SK-N-SH treated with all-trans-retinoic acid at 6 μM for 48 hours (cell line): ENCODE measurements around the gene SLC35F4.

ENCODE experiments used
- ATAC-seq: fragments of 200-7000 bp; cut with Tn5 transposase; 3 replicates; pipeline ENCODE4 v1.9.1; 2020; ENCODE audit warnings: mild to moderate bottlenecking, moderate library complexity
- ARNTL ChIP-seq: fragments of 450-650 bp; formaldehyde crosslinking; IDR thresholded peaks from 2 replicates; pipeline ENCODE4 v1.5.0; 2020; ENCODE audit warnings: low read depth, mild to moderate bottlenecking, moderate library complexity, borderline replicate concordance
- BACH2 ChIP-seq: fragments of 250-450 bp; sonication (Bioruptor Pico); IDR thresholded peaks from 2 replicates; pipeline ENCODE4 v1.9.0; 2021; ENCODE audit warnings: mild to moderate bottlenecking, borderline replicate concordance
- CSDC2 ChIP-seq: fragments of 250-450 bp; sonication (Bioruptor Pico); IDR thresholded peaks from 2 replicates; pipeline ENCODE4 v1.5.0; 2020; ENCODE audit warnings: mild to moderate bottlenecking, moderate library complexity
- ESRRG ChIP-seq: fragments of 250-450 bp; sonication (Bioruptor Pico); IDR thresholded peaks from 2 replicates; pipeline ENCODE4 v1.6.1; 2021; ENCODE audit warnings: mild to moderate bottlenecking
- GLIS3 ChIP-seq: fragments of 250-450 bp; sonication (Bioruptor Pico); IDR thresholded peaks from 2 replicates; pipeline ENCODE4 v1.5.0; 2020; ENCODE audit warnings: mild to moderate bottlenecking, moderate library complexity
- OSR1 ChIP-seq: fragments of 250-450 bp; sonication (Bioruptor Pico); IDR thresholded peaks from 2 replicates; pipeline ENCODE4 v1.8.0; 2022; ENCODE audit warnings: moderate library complexity, mild to moderate bottlenecking, inconsistent platforms
- PPARA ChIP-seq: fragments of 250-450 bp; sonication (Bioruptor Pico); IDR thresholded peaks from 2 replicates; pipeline ENCODE4 v1.5.0; 2020; ENCODE audit warnings: mild to moderate bottlenecking, borderline replicate concordance
- RARB ChIP-seq: fragments of 250-450 bp; sonication (Bioruptor Pico); IDR thresholded peaks from 2 replicates; pipeline ENCODE4 v1.8.0; 2021; ENCODE audit warnings: mild to moderate bottlenecking, moderate library complexity
- SNAI2 ChIP-seq: fragments of 250-450 bp; sonication (Bioruptor Pico); IDR thresholded peaks from 2 replicates; pipeline ENCODE4 v1.5.0; 2020; ENCODE audit warnings: mild to moderate bottlenecking, moderate library complexity
- TCF4 ChIP-seq: fragments of 250-450 bp; sonication (Bioruptor Pico); IDR thresholded peaks from 2 replicates; pipeline ENCODE4 v1.8.0; 2021; ENCODE audit warnings: mild to moderate bottlenecking, moderate library complexity, borderline replicate concordance
- TOX ChIP-seq: fragments of 250-450 bp; sonication (Bioruptor Pico); IDR thresholded peaks from 2 replicates; pipeline ENCODE4 v1.8.0; 2021; ENCODE audit warnings: mild to moderate bottlenecking, moderate library complexity, borderline replicate concordance
- ZC3H10 ChIP-seq: fragments of 250-450 bp; sonication (Bioruptor Pico); IDR thresholded peaks from 2 replicates; pipeline ENCODE4 v1.5.1; 2021; ENCODE audit warnings: mild to moderate bottlenecking, moderate library complexity
- ZFP3 ChIP-seq: fragments of 250-450 bp; sonication (Bioruptor Pico); IDR thresholded peaks from 2 replicates; pipeline ENCODE4 v1.5.0; 2020; ENCODE audit warnings: mild to moderate bottlenecking, moderate library complexity
- ZFP30 ChIP-seq: fragments of 450-650 bp; formaldehyde crosslinking; IDR thresholded peaks from 2 replicates; pipeline ENCODE4 v1.5.0; 2022; ENCODE audit warnings: mild to moderate bottlenecking, moderate library complexity
- ZNF565 ChIP-seq: fragments of 450-650 bp; formaldehyde crosslinking; conservative IDR thresholded peaks from 2 replicates; pipeline ENCODE4 v1.5.0; 2020; ENCODE audit warnings: low read depth, mild to moderate bottlenecking, moderate library complexity
- ZNF8 ChIP-seq: fragments of 450-650 bp; formaldehyde crosslinking; IDR thresholded peaks from 2 replicates; pipeline ENCODE4 v1.5.0; 2020; ENCODE audit warnings: mild to moderate bottlenecking, moderate library complexity
- TF ChIP-seq, protein P1 (sequence below): fragments of 250-450 bp; sonication (Bioruptor Pico); IDR thresholded peaks from 2 replicates; pipeline ENCODE4 v1.8.0; 2020; ENCODE audit warnings: mild to moderate bottlenecking, moderate library complexity, borderline replicate concordance
- TF ChIP-seq, protein P2 (sequence below): fragments of 250-450 bp; sonication (Bioruptor Pico); IDR thresholded peaks from 2 replicates; pipeline ENCODE4 v1.5.1; 2021; ENCODE audit warnings: mild to moderate bottlenecking, moderate library complexity
- TF ChIP-seq, protein P3 (sequence below): fragments of 250-450 bp; sonication (Bioruptor Pico); IDR thresholded peaks from 2 replicates; pipeline ENCODE4 v1.8.0; 2021; ENCODE audit warnings: low read depth, mild to moderate bottlenecking, moderate library complexity, borderline replicate concordance
- TF ChIP-seq, protein P4 (sequence below): fragments of 250-450 bp; sonication (Bioruptor Pico); IDR thresholded peaks from 2 replicates; pipeline ENCODE4 v1.5.0; 2020; ENCODE audit warnings: mild to moderate bottlenecking, moderate library complexity

Gene SLC35F4

DNA sequence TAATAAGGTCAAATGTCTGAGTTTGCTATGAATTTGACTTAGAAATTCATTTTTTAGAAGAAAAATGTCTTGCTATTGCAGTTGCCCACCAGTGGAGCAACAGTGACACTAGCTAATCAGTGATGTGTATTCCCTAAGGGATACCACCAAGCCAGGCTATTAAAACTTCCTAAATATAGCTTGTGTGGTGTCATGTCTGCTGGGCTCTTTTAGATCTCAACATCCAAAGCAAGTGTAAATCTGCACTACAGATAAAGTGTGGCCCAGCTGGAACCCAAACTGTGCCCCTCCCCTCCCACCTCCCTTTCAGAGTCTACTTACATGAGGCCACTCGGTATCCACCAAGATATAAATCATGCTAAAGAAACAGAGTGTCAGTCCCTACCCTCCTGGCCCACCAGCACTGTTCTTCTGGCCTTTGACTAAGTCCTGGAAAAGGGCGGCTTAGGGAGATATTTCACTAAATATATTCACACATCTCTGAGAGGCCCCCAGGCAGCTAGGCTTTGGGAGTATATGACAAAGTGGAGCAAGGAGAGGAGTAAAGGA is 53.8 kb downstream of the SLC35F4 start:
- no peak for ATAC-seq
- no peak for TF ChIP-seq ESRRG
- TF ChIP-seq, protein P1, sequence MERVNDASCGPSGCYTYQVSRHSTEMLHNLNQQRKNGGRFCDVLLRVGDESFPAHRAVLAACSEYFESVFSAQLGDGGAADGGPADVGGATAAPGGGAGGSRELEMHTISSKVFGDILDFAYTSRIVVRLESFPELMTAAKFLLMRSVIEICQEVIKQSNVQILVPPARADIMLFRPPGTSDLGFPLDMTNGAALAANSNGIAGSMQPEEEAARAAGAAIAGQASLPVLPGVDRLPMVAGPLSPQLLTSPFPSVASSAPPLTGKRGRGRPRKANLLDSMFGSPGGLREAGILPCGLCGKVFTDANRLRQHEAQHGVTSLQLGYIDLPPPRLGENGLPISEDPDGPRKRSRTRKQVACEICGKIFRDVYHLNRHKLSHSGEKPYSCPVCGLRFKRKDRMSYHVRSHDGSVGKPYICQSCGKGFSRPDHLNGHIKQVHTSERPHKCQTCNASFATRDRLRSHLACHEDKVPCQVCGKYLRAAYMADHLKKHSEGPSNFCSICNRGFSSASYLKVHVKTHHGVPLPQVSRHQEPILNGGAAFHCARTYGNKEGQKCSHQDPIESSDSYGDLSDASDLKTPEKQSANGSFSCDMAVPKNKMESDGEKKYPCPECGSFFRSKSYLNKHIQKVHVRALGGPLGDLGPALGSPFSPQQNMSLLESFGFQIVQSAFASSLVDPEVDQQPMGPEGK = no peak
- TF ChIP-seq ZFP30 = no peak

GRCh38 chr14:57809808-57810207 is 56.1 kb downstream of the SLC35F4 start:
- TF ChIP-seq TCF4 (CRISPR knock-in tag) (no peak), PPARA (no peak), CSDC2 (CRISPR knock-in tag) (no peak), SNAI2 (CRISPR knock-in tag) (no peak), BACH2 (CRISPR knock-in tag) (no peak)
- ATAC-seq = no peak

- no peak for TF ChIP-seq ZFP3 (CRISPR knock-in tag)
- no peak for TF ChIP-seq ZNF8 (CRISPR knock-in tag)
- TF ChIP-seq GLIS3 (CRISPR knock-in tag) = no peak
- TF ChIP-seq ARNTL (CRISPR knock-in tag) = no peak
- TF ChIP-seq ESRRG = no peak
- TF ChIP-seq, protein P1 = no peak
- no peak for TF ChIP-seq SNAI2 (CRISPR knock-in tag)
- TF ChIP-seq OSR1 (CRISPR knock-in tag) = no peak
- TF ChIP-seq, protein P2, sequence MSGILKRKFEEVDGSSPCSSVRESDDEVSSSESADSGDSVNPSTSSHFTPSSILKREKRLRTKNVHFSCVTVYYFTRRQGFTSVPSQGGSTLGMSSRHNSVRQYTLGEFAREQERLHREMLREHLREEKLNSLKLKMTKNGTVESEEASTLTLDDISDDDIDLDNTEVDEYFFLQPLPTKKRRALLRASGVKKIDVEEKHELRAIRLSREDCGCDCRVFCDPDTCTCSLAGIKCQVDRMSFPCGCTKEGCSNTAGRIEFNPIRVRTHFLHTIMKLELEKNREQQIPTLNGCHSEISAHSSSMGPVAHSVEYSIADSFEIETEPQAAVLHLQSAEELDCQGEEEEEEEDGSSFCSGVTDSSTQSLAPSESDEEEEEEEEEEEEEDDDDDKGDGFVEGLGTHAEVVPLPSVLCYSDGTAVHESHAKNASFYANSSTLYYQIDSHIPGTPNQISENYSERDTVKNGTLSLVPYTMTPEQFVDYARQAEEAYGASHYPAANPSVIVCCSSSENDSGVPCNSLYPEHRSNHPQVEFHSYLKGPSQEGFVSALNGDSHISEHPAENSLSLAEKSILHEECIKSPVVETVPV (CRISPR knock-in tag) = no peak
- TF ChIP-seq, protein P3, sequence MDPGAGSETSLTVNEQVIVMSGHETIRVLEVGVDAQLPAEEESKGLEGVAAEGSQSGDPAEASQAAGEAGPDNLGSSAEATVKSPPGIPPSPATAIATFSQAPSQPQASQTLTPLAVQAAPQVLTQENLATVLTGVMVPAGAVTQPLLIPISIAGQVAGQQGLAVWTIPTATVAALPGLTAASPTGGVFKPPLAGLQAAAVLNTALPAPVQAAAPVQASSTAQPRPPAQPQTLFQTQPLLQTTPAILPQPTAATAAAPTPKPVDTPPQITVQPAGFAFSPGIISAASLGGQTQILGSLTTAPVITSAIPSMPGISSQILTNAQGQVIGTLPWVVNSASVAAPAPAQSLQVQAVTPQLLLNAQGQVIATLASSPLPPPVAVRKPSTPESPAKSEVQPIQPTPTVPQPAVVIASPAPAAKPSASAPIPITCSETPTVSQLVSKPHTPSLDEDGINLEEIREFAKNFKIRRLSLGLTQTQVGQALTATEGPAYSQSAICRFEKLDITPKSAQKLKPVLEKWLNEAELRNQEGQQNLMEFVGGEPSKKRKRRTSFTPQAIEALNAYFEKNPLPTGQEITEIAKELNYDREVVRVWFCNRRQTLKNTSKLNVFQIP = no peak
- TF ChIP-seq TCF4 (CRISPR knock-in tag) = no peak
- TF ChIP-seq PPARA = no peak
- TF ChIP-seq ZC3H10 (CRISPR knock-in tag) = no peak
- no peak for TF ChIP-seq RARB (CRISPR knock-in tag)
- no peak for TF ChIP-seq ZFP30
- TF ChIP-seq, protein P4, sequence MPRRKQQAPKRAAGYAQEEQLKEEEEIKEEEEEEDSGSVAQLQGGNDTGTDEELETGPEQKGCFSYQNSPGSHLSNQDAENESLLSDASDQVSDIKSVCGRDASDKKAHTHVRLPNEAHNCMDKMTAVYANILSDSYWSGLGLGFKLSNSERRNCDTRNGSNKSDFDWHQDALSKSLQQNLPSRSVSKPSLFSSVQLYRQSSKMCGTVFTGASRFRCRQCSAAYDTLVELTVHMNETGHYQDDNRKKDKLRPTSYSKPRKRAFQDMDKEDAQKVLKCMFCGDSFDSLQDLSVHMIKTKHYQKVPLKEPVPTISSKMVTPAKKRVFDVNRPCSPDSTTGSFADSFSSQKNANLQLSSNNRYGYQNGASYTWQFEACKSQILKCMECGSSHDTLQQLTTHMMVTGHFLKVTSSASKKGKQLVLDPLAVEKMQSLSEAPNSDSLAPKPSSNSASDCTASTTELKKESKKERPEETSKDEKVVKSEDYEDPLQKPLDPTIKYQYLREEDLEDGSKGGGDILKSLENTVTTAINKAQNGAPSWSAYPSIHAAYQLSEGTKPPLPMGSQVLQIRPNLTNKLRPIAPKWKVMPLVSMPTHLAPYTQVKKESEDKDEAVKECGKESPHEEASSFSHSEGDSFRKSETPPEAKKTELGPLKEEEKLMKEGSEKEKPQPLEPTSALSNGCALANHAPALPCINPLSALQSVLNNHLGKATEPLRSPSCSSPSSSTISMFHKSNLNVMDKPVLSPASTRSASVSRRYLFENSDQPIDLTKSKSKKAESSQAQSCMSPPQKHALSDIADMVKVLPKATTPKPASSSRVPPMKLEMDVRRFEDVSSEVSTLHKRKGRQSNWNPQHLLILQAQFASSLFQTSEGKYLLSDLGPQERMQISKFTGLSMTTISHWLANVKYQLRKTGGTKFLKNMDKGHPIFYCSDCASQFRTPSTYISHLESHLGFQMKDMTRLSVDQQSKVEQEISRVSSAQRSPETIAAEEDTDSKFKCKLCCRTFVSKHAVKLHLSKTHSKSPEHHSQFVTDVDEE (CRISPR knock-in tag) = no peak
- no peak for TF ChIP-seq CSDC2 (CRISPR knock-in tag)
- no peak for TF ChIP-seq BACH2 (CRISPR knock-in tag)
- TF ChIP-seq ZNF565 (CRISPR knock-in tag) = no peak
- TF ChIP-seq TOX (CRISPR knock-in tag) = no peak
- no peak for ATAC-seq
These were observed 68.7 kb downstream of the SLC35F4 start for GRCh38 chr14:57797160-57797559.
